MV-4-11 (cell line): ENCODE results near the gene PAX5.

Experiments used
- DNase-seq: peaks from one replicate; lab custom pipeline; 2025; lab: John Stamatoyannopoulos, UW

The PAX5 gene

DNA sequence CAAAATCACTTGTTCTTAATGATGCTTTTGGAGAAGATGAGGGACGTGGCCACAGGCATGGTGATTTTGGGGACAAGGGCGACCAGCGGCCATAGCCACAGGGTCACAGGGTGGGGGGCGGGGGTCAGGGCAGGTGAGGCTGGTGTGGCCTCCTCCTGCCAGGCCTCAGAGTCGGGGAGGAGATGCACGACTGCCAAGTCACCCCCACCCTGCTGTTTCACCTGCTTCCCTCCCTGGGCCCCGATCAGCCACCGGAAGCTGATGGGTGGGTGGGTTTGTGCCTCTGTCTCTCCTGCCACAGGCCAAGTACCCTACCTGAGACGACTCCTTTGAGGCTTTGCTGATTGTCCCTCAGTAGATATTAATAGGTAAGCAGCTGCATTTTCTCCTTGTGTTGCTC, 199.3 kb downstream of the PAX5 start:
- DNase-seq, result no peak

DNA sequence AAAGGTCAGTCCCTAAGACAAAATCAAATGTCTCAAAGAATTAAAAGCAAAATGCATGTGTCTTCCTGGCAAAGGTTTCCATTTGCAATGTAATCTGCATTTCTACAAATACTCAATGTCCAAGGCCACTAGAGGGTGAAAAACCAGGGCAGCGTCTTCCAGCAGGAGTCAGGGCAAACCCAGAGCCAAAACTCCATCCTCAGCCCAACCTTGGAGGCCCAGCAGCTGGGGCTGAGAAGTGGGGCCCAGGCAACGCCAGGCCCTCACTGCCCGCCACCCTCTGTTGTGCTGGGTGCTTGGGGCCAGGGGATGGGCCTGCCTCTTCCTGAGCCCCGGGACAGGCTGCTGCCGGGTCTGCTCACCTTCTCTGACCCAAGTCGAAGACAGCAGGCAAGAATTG, 200.1 kb downstream of the PAX5 start:
- DNase-seq, result no peak

DNA sequence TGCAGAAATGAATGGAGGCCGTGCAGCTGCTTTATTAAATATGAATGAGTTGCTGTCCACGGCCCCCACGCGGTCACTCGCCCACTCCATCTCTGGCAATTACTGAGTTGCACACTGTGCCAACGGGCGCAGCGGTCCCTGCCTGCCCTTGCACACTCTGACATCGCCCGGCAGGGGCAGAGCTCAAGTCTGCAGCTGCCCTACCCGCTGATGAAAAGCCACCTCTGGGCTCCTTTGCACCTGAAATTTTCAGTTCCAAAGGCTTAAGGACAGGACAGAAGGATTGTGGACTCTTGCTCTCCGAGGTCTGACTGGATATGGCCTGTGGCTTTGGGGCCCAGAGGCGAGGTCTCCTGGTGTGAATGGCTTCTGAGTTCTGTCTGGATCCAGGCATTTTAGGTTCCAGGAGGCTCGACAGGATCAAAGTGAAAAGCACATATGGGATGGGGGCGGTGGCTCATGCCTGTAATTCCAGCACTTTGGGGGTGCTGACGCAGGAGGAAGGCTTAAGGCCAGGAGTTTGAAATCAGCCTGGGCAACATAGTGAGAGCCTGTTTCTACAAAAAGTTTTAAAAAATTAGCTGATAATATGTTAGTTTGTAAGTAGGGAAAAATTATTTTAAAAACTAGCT, 201.8 kb downstream of the PAX5 start:
- no peak for DNase-seq

DNA sequence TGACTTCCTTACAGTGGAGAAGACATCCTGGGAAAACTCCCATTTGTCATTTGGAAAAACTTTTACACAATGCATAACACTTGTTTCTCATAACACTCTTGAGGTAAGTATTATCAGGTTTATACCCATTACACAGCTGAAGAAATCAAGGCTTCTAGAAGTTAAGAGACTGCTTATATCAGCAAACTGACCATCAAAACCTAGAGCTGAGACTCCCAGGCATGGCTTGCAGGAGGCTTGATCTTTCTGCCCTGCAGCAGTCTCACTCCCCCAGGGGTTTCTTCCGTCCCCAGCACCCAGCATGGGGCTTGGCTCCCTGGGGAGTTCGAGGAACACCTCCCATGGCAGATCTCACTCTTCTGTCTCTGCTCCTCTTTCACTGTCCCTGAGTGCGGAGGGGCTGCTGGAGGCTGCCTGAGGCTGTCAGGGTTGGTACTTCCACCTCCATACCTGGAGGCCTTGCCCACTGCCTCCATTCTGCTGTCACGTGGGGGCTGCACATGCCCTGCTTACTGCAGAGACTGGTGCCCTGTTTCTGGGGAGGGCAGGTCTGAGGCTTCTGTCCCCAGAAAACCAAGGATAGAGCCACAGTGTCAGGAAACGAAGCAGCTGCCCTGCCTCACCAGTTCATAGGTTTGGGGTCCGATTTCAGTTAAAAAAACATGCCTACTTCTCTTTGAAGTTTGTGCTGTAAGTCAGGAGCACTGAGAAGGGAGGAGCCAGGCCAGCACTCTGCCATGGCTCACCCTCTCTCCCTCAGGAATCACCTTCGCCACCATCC, 202.5 kb downstream of the PAX5 start:
- no peak for DNase-seq

DNA sequence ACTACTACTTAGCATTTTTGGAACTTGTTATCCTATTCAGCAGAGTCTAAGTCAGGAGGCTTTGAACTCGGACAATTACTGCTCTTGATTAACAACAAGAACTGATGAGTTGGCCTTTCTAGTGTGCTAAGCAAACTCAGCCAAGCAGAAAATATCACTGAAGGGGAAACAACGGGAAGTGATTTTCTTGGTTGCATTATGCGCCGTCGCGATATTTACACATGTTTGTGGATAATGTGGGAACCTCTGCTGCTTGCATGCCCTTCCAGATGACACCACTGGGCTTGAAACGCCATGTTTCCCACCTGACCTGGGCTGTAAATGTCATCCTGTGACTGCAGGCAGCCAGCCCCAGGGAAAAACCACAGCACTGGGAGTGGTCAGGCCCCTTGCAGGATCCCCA, 205.5 kb downstream of the PAX5 start:
- peak; percentile 16 for DNase-seq

DNA sequence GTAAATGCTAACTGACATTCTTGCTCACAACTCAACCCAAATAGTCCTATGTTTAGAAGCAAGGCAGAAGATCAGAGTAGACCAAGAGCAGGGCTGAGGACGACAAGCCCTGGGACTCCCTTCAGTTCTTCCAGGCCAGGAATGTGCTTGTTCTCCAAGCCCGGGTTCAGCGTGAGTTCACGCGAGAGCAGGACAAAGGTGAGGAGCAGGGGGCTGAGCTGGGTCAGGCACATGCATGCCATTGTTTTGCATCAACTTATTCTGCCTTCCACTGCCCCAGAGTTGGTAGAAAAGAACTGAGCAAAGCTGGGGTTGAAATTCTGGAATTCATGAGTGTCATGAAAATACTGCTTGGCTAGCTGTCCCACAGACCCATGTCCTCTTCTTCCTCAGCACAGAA, 206.5 kb downstream of the PAX5 start:
- no peak for DNase-seq

DNA sequence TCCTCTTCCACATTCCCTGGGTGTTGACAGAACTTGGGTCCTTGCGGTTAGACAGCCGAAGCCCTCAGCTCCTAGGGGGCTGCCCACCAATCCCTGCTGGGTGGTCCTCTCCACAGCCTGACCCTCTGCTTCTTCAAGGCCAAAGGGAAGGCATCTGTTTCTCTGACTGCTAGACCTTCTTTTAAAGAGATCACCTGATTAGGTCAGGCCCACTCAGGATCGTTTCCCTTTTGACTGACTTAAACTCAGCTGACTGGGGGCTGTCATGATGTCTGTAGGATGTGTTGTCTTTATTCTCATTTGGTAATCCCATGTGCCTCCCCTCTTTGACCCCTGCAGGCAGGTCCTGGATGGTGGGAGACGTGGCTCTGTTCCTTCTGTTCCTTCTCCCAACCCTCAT, 207.5 kb downstream of the PAX5 start:
- DNase-seq, result no peak

DNA sequence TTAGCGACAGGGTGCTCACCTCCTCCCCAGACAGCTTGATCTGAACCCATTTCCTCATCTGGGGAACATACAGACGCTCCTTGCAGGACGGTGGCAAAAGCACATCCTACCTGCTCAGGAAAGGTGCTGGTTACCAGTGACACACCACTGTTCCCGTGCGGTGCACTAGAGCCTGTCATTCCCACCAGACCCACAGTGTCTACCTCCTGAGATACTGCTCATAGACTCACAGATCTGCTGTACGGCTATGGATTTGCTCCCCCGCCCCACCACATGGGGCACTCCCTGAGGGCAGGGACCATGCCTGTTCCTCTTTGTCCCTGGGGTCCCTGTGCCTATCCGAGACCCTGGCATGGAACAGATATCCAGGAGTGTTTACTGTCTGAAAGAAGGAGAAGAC, 208.9 kb downstream of the PAX5 start:
- DNase-seq, result no peak

DNA sequence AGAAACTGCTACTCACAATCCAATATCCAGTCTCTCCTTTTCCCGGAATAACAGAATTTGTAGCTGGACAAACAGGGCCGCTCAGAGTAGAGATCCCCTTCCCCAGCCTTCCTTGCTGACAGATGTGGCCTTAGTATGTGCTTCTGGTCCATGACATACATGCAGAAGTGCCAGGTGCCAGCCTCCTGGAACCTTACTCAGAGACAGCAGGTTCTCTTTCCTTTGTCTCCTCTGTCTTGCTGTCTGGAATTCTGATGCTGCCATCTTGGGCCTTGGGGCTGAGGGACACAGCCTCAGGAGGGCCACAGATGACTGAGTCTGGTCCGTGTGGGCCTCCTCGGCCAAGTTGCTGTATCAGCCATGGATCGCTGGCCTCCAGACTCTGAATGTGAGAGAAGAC, 210.1 kb downstream of the PAX5 start:
- no peak for DNase-seq

DNA sequence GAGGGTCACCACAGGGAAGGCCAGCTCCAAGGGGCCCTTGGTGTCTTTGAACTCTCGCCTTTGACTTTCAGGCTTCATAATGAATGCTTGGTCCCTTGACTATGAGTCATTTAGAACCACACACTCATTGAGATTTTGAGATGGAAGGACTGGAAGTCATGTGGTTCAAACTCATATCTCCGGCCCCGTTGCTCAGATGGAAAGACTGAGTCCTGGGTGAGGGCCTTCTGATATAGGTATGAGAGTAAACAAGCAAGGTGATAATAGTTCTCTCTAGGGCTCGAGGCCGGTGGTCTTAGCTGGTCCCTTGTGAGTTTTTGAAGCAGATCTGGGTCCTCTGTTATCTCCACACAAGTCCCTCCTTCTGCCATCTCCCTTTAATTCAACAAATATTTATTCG, 210.6 kb downstream of the PAX5 start:
- no peak for DNase-seq

DNA sequence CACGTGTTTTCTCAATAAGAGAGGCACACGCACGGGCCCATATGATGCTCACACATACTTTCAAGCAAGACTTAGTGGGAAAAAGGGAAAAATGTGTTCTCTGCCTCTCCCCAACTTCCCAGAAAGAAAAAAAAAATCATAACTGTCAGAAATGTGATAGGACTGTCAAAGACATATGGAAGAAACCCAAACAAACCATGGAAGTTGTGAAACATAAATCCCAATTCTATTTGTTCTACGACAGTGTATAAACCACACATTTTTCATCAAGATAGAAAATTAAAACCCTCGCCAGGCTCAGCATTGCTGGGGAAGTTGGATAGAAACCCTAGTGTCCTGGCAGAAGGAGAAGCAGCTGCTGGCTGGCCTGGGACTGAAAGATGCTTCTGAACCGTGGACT, 211.9 kb downstream of the PAX5 start:
- no peak for DNase-seq

DNA sequence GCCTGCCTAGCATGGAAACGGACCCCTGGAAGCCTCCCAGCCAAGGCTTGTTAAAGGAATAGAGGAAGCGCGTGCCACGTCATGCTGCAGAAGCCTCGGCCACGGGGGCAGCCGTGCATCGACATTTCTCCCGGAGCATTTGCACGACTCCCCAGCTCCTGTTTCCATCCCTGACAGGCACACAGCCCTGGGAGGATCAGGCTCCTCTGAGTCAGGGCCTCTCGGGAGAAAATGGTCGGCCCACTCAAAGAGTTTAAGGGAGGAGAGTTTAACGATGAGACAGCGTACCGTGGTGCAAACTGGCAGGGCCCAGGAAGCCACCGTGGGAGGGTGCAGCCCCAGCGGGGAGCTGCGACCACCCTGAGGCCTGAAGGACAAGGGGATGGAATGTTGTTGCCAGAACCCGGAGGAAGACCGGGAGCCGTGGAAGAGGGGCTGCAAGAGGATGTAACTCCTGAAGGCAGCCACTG, 213.6 kb downstream of the PAX5 start:
- DNase-seq, result no peak

DNA sequence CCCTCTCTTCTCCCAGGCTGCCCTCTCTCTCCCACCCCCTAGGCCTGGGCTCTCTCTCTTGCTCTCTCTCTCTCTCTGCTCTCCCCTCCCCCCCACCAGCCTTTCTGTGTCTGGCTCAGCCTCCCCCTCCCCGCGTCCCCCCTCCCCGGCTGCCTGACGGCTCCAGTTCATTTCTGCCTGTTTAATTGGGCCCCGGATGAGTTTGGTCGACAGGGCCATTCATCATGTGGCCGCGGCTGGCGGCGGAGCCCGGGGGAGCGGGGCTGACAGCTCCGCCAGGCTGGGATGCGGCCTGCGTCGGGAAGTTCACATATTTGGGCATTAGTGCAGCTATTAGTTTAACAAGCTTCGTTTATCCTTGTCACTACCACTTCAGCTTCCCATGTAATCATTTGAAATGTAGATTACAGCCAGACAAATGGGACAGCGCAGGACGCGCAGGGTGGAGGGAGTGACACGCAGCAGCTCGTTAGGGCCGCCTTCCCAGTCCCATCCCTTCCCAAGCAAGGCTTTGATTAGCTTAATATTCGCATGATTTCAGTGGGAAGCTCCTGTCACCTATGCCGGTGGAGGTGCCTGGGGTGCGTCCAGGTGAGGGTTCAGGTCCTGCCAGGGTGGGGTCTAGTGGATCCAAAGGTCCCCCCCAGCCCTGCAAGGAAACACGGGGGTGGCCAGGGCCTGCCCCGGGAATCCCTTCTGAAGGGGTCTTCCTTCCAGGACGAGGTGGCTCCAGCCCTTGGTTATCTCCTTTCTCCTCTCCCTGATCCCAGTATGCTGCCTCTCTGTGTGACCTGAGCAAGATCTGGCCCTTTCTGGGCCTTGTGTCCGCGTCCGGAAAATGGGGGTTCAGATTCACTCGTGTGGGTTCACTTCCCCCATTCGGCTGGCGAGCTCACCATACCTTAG, 214.8 kb downstream of the PAX5 start:
- DNase-seq, result no peak

DNA sequence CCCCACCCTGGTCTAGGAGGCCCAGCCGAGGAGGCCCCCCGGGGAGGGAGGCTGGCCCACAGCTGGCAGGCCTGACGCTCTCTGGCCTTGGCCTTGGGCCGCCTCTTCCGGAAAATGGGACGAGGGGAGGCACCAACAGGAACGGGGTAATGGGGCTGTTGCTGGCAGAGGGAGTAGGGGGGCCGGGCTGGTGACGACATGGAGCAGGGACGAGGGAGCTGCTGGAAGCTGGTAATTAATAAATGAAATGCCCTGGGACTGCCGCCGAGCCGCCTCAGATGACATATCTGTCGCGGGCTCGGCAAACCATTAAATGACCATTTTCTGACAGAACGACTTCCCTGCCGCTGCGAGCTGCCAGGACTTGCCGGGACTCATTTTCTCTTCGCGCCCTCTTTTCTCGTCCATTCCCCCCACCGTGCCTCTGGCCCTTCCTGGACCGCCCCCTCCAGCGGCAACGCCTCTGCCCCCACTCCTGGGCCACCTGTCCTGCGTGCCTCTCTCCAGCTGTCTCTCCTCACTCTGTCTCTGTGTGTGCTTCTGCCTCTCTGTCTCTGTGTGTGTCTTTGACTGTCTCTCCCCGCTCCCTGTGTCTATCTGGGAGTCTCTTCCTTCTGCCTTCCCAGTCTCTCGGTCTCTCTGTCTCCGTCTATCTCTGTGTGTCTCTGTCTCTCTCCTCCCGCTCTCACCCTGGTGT, 215.7 kb downstream of the PAX5 start:
- no peak for DNase-seq

DNA sequence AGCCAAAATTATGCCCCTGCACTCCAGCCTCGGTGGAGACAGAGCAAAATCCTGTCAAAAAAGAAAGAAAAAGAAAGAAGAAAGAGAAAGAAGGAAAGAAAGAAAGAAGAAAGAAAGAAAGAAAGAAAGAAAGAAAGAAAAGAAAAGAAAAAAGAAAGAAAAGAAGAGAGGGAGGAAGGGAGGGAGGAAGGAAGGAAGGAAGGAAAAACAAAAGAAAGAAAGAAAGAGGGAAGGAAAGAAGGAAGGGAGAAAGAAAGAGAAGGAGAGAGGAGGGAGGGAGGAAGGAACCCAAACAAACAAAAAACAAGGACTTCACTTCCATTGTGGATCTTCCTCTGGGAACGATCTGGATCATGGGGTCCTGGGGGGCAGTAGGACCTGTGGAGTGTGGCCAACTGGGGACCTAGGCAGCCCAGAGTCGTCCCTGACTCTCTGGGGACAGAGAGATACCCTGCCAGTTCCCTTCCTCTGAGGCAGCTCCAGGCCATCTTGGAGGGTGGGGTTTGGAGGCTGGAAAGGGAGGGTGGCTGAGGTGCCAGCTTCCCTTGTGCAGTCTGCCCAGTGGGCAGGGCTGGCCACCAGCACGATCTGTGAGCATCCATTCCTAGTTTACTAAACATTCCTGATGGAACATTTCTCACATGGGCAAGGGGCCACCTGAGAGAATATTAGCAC, 216.8 kb downstream of the PAX5 start:
- DNase-seq, result no peak

DNA sequence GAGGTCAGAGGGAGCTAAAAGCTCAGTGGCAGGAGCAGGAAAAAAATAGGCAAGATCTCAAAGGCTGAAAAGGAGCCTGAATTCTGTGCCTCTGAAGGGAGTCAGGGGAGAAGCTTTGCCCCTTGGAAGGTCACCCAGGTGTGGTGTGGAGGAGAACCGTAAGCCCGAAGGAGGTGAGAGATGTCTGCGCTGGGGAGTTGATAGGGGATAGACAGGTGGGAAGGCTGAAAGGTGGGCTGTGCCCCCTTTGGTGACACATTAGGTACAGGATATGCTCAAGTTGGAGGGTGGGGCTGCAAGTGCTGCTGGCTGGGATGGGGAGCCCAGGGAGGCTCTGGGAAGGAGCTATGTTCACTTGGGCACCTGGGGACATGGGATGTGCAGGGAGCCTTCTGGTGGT, 217.7 kb downstream of the PAX5 start:
- no peak for DNase-seq

DNA sequence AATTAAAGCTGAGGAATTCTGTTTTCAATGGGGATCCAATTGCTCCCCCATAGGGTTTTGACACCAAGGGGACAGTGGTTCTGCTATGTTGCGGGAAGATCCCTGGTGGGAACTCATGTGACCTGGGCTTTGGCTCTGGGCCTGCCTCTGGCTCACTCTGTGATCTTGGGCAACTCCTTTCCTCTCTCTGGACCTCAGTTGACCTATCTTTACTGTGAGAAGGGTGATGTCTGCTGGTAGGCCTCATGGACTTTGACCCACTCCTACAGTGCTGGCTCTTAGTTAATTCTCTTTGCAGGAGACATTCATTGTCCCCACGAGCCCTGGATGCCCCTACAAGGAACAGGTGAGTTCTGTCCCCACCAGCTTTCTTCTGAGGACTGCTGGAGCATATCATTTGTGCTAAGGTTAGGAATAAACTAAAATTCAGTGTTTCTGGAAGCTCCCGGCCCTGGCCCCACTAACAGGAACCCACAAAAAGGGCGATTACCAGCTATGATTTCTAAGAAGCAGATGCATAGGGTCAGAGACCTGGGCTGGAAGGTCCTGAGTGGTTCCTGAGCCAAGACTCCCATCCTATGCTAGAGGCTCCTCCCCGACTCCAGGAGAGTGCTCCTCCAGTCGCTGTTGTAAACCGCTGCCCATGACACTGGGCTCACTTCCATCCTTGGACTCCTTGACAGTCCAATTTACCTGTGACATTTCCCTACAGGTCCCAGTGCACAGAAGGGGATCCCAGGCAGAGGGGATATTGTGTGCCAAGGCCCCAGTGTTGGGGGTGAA, 218.3 kb downstream of the PAX5 start:
- no peak for DNase-seq

DNA sequence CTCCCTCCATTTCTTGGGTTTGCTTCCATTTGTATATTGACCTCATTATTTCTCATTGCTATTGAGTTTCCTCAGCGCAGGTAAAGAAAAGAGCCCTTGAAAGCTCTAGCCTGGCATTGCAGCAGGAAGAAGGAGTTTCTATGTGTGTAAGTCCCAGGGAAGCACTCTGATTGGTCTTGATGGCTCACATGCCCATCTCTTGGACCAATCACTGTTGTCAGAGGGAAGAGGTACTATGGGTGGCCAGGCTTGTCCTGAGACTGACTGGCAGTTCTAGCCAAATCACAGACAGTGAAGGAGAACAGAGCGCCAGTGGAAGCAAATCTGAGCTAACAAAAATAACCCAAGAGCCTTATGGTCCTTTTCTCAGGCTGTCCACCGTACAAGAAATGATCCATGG, 219.0 kb downstream of the PAX5 start:
- DNase-seq, result no peak

DNA sequence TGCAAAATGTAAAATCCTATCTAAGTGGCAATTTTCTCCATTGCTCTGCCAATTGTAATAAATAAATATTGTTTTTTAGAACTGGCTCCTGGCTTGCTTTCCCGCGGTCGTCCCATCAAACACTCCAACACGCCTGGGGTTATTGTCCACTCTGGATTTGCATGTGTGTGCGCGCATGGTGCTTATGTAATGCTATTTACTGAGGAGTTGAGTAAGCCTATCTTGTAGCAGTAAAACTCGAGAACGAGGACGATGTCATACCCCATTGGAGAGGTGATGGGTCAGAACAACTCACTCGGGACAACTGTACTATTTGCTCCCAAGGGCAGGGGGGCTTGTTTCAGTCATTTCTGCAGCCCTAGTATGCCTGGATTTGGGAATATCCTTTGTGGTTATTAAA, 220.9 kb downstream of the PAX5 start:
- DNase-seq, result no peak

DNA sequence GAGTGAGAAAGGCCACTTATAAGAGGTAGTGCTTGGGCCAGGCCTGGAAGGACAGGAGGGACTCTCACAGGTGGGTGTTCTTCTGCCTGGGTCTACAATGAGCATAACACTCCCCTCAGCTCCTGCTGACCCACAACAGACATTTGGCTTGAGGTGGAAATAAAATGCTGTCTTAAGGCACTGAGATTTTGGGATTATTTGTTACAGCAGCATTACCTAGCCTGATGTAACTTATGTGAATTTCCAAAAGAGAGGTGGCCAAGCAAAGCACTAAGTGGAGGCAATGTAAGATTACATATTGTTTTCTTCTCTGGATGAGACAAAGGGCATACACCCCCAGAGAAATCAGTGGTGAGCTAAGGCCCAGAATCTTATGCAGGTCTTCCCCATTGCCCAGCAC, 221.5 kb downstream of the PAX5 start:
- DNase-seq, result no peak

DNA sequence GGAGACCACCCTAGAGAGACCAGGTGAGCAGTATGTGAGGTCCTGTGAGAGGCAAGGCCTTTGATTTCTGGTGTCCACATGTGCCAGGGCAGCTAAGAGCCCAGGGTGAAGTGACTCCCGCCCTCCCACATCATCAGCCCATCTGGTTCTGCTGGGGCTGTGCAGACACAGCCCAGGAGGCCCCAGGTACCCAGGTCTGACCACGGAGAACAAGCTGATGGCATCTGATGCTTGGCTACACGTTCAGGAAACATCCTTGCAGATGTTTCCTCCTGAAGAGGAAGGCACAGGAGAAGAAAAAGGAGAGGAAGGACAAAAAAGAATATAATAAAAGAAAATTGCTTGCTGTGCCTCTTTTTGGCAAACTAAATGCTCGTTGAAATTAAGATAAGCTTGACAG, 225.8 kb downstream of the PAX5 start:
- no peak for DNase-seq
